GM19099 (cell line): Measurements from ENCODE around the gene SRSF7.

Source experiments
- POLR2A ChIP-seq: IDR thresholded peaks from 3 replicates; pipeline ENCODE4 v1.6.1; 2011; ENCODE audit warnings: low read depth; ENCODE audit not compliant: insufficient read length; ENCODE audit errors: extremely low read depth

SRSF7 gene

GRCh38 chr2:38740851-38741731 is 10.1 kb downstream of the SRSF7 start:
- TF ChIP-seq POLR2A = peak; percentile 9

GRCh38 chr2:38739524-38739923 is 11.6 kb downstream of the SRSF7 start:
- no peak for TF ChIP-seq POLR2A

- no peak for TF ChIP-seq POLR2A
These were observed 13.2 kb downstream of the SRSF7 start for GRCh38 chr2:38737925-38738324.

- TF ChIP-seq POLR2A = no peak
These were observed 15.2 kb downstream of the SRSF7 start for GRCh38 chr2:38735999-38736320.

GRCh38 chr2:38734299-38735058 is 16.7 kb downstream of the SRSF7 start:
- no peak for TF ChIP-seq POLR2A

GRCh38 chr2:38733300-38733971 is 17.7 kb downstream of the SRSF7 start:
- no peak for TF ChIP-seq POLR2A

GRCh38 chr2:38731684-38732221 is 19.4 kb downstream of the SRSF7 start:
- no peak for TF ChIP-seq POLR2A

GRCh38 chr2:38731090-38731489 is 20.1 kb downstream of the SRSF7 start:
- TF ChIP-seq POLR2A = no peak

GRCh38 chr2:38728694-38729093 is 22.5 kb downstream of the SRSF7 start:
- no peak for TF ChIP-seq POLR2A

- no peak for TF ChIP-seq POLR2A
These were observed 23.5 kb downstream of the SRSF7 start for GRCh38 chr2:38727661-38728060.

GRCh38 chr2:38723173-38723572 is 28.0 kb downstream of the SRSF7 start:
- no peak for TF ChIP-seq POLR2A

- no peak for TF ChIP-seq POLR2A
These were observed 28.7 kb downstream of the SRSF7 start for GRCh38 chr2:38722271-38723061.

GRCh38 chr2:38720613-38721241 is 30.4 kb downstream of the SRSF7 start:
- no peak for TF ChIP-seq POLR2A

- no peak for TF ChIP-seq POLR2A
These were observed 31.5 kb downstream of the SRSF7 start for GRCh38 chr2:38719706-38720105.

GRCh38 chr2:38718601-38719000 is 32.6 kb downstream of the SRSF7 start:
- TF ChIP-seq POLR2A = no peak

GRCh38 chr2:38716185-38716584 is 35.0 kb downstream of the SRSF7 start:
- no peak for TF ChIP-seq POLR2A
